Hepatocyte (in vitro differentiated cells): Measurements from ENCODE around the gene ARMH3. TPM values are rescaled to one million over a fixed set of nuclear protein-coding genes. Genes with fewer than 3 reads are reported as not detected.

ENCODE experiments used
- DNase-seq: peaks from one replicate; pipeline ENCODE4 v3.0.0-alpha.2; 2016; ENCODE audit warnings: low spot score
- H2AFZ ChIP-seq: fragments of 200-600 bp; sonication (generic); 2 replicates; pipeline ENCODE4 v1.6.0; 2016; ENCODE audit warnings: antibody characterized with exemption, mild to moderate bottlenecking
- H3K27ac ChIP-seq: fragments of 200-600 bp; sonication (generic); 2 replicates; pipeline ENCODE4 v1.5.1; 2016; ENCODE audit warnings: mild to moderate bottlenecking
- H3K27me3 ChIP-seq: fragments of 200-600 bp; sonication (generic); 2 replicates; pipeline ENCODE4 v1.6.1; 2016
- H3K36me3 ChIP-seq: fragments of 200-600 bp; sonication (generic); replicated peaks from 2 replicates; pipeline ENCODE4 v1.5.1; 2016; ENCODE audit warnings: low read depth; ENCODE audit not compliant: insufficient read depth
- H3K4me1 ChIP-seq: fragments of 200-600 bp; sonication (generic); 2 replicates; pipeline ENCODE4 v1.5.1; 2016; ENCODE audit warnings: mild to moderate bottlenecking, moderate library complexity; ENCODE audit not compliant: insufficient read depth
- H3K4me2 ChIP-seq: fragments of 200-600 bp; sonication (generic); 2 replicates; pipeline ENCODE4 v1.6.0; 2016
- H3K4me3 ChIP-seq: fragments of 200-600 bp; sonication (generic); 2 replicates; pipeline ENCODE4 v1.5.1; 2016; ENCODE audit warnings: mild to moderate bottlenecking
- H3K79me2 ChIP-seq: fragments of 200-600 bp; sonication (generic); 2 replicates; pipeline ENCODE4 v1.6.0; 2017; ENCODE audit warnings: mild to moderate bottlenecking
- H3K9me2 ChIP-seq: fragments of 200-600 bp; sonication (generic); replicated peaks from 2 replicates; pipeline ENCODE4 v1.6.0; 2017; ENCODE audit warnings: mild to moderate bottlenecking; ENCODE audit not compliant: insufficient read depth
- H3K9me3 ChIP-seq: fragments of 200-600 bp; sonication (generic); 2 replicates; pipeline ENCODE4 v1.5.1; 2016; ENCODE audit warnings: low read depth, mild to moderate bottlenecking
- H4K20me1 ChIP-seq: fragments of 200-600 bp; sonication (generic); 2 replicates; pipeline ENCODE4 v1.6.0; 2016; ENCODE audit warnings: mild to moderate bottlenecking; ENCODE audit not compliant: insufficient read depth, poor library complexity, severe bottlenecking
- EZH2 ChIP-seq: fragments of 200-600 bp; sonication (generic); IDR thresholded peaks from 2 replicates; pipeline ENCODE4 v1.6.1; 2016; ENCODE audit warnings: antibody characterized with exemption, mild to moderate bottlenecking, borderline replicate concordance
- EZH2phosphoT487 ChIP-seq: fragments of 200-600 bp; sonication (generic); IDR thresholded peaks from one replicate; pipeline ENCODE4 v1.6.1; 2018; ENCODE audit warnings: antibody characterized with exemption, mild to moderate bottlenecking, low read depth, moderate library complexity; ENCODE audit not compliant: unreplicated experiment, severe bottlenecking
- WGBS: methylation state at CpG from one replicate; pipeline ENCODE4 v1.1.6; 2016; ENCODE audit warnings: low lambda C conversion rate; ENCODE audit errors: missing lambda C conversion rate; 5-methylcytosine and 5-hydroxymethylcytosine counted together
- polyA plus RNA-seq: library from polyadenylated mRNA; unstranded; fragments of >200 nt; fragmentation: Nextera tagmentation; extraction: Ambion mirVana; gene quantifications from 2 replicates; pipeline ENCODE4 v1.2.1, GENCODE V29; 2016
- total RNA-seq: library from RNA; depleted of rRNA; stranded (reverse); fragments of >200 nt; gene quantifications from 2 replicates; pipeline ENCODE4 v1.2.3, GENCODE V29; 2014
- TF ChIP-seq, protein P1 (sequence below): fragments of 200-600 bp; sonication (generic); IDR thresholded peaks from 2 replicates; pipeline ENCODE4 v1.5.1; 2016; ENCODE audit warnings: antibody characterized with exemption, mild to moderate bottlenecking; ENCODE audit not compliant: poor library complexity

ARMH3 gene
- total and polyA plus RNA-seq, 2 experiments from 2014 or later, result 10.6 to 15.1 TPM

- Histone ChIP-seq H3K9me2 (no peaks in the 10 kb centered on the region), H4K20me1 (peaks cover 13% of the 10 kb centered on the region), H3K4me3 (no peak overlapping the region), H3K79me2 (peaks cover 31% of the 10 kb centered on the region), H3K27me3 (no peaks in the 10 kb centered on the region), H3K36me3 (no peaks in the 10 kb centered on the region), H3K27ac (no peak overlapping the region), H3K4me2 (peak overlapping the region; percentile 99), H3K9me3 (no peaks in the 10 kb centered on the region), H2AFZ (no peak overlapping the region), H3K4me1 (peaks cover 18% of the 10 kb centered on the region)
- peak; percentile 41 for DNase-seq
- WGBS, result 96% methylated on average over 1 of the region's 1 CpG
- TF ChIP-seq EZH2, result no peak
- TF ChIP-seq, protein P1, sequence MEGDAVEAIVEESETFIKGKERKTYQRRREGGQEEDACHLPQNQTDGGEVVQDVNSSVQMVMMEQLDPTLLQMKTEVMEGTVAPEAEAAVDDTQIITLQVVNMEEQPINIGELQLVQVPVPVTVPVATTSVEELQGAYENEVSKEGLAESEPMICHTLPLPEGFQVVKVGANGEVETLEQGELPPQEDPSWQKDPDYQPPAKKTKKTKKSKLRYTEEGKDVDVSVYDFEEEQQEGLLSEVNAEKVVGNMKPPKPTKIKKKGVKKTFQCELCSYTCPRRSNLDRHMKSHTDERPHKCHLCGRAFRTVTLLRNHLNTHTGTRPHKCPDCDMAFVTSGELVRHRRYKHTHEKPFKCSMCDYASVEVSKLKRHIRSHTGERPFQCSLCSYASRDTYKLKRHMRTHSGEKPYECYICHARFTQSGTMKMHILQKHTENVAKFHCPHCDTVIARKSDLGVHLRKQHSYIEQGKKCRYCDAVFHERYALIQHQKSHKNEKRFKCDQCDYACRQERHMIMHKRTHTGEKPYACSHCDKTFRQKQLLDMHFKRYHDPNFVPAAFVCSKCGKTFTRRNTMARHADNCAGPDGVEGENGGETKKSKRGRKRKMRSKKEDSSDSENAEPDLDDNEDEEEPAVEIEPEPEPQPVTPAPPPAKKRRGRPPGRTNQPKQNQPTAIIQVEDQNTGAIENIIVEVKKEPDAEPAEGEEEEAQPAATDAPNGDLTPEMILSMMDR, result no peak
- TF ChIP-seq EZH2phosphoT487, result no peak
Observed at GRCh38 chr10:102068216-102068615, 12.2 kb upstream of the ARMH3 start.

- WGBS, result 94% methylated on average over 13 of the region's 18 CpGs
- Histone ChIP-seq H3K79me2 (peaks cover 31% of the 10 kb centered on the region), H3K9me3 (no peaks in the 10 kb centered on the region), H3K4me2 (peak overlapping the region; percentile 99), H3K4me1 (peaks cover 18% of the 10 kb centered on the region), H3K27ac (no peak overlapping the region), H3K9me2 (no peaks in the 10 kb centered on the region), H3K36me3 (no peaks in the 10 kb centered on the region), H2AFZ (no peak overlapping the region), H3K4me3 (no peak overlapping the region), H3K27me3 (no peaks in the 10 kb centered on the region), H4K20me1 (peaks cover 13% of the 10 kb centered on the region)
- TF ChIP-seq EZH2 (no peak), EZH2phosphoT487 (no peak)
- TF ChIP-seq, protein P1, result no peak
- no peak for DNase-seq
Observed at GRCh38 chr10:102067091-102067916, 11.3 kb upstream of the ARMH3 start.

GRCh38 chr10:102066399-102067088 is 10.6 kb upstream of the ARMH3 start:
- Histone ChIP-seq H3K4me2 (peak overlapping the region; percentile 99), H3K79me2 (peaks cover 31% of the 10 kb centered on the region), H3K27me3 (no peaks in the 10 kb centered on the region), H3K9me3 (no peaks in the 10 kb centered on the region), H3K36me3 (no peaks in the 10 kb centered on the region), H3K4me1 (peaks cover 18% of the 10 kb centered on the region), H4K20me1 (peaks cover 13% of the 10 kb centered on the region), H2AFZ (no peak overlapping the region), H3K9me2 (no peaks in the 10 kb centered on the region), H3K27ac (peak overlapping the region; percentile 91), H3K4me3 (peak overlapping the region; percentile 80)
- WGBS, result 91% methylated on average over 16 of the region's 16 CpGs
- no peak for DNase-seq
- no peak for TF ChIP-seq EZH2
- TF ChIP-seq, protein P1, result no peak
- no peak for TF ChIP-seq EZH2phosphoT487
